Spinal cord (tissue), 10 donors: ENCODE results near the gene GLIPR1L2. TPM values are rescaled to one million over a fixed set of nuclear protein-coding genes. Genes with fewer than 3 reads are reported as not detected.

Source experiments
- DNase-seq, 6 donors: peaks; one replicate each; pipeline versions ENCODE4 v3.0.0 to v3.0.0-alpha.2; 2013 to 2015; ENCODE audit warnings: low spot score in 6 of 6, low read depth in 4 of 6
- H3K27ac ChIP-seq: one replicate; pipeline ENCODE4 v1.5.1; 2013; ENCODE audit warnings: low read depth, low read length, control low read depth
- H3K27me3 ChIP-seq: one replicate; pipeline ENCODE4 v1.6.1; 2013; ENCODE audit warnings: low read length; ENCODE audit not compliant: control insufficient read depth, insufficient read depth
- H3K36me3 ChIP-seq: one replicate; pipeline ENCODE4 v1.6.1; 2013; ENCODE audit warnings: low read length; ENCODE audit not compliant: control insufficient read depth, insufficient read depth
- H3K4me1 ChIP-seq: one replicate; pipeline ENCODE4 v1.6.1; 2013; ENCODE audit warnings: low read length; ENCODE audit not compliant: control insufficient read depth, insufficient read depth
- H3K4me3 ChIP-seq: one replicate; pipeline ENCODE4 v1.5.1; 2013; ENCODE audit warnings: low read depth, low read length, control low read depth
- H3K9me3 ChIP-seq: one replicate; pipeline ENCODE4 v1.6.1; 2013; ENCODE audit warnings: low read length; ENCODE audit not compliant: control insufficient read depth, insufficient read depth
- WGBS: methylation state at CpG from one replicate; pipeline ENCODE4 v1.1.5; 2013; ENCODE audit warnings: missing lambda C conversion rate; ENCODE audit not compliant: insufficient coverage; 5-methylcytosine and 5-hydroxymethylcytosine counted together
- polyA plus RNA-seq, 2 donors: library from polyadenylated mRNA; unstranded; fragments of 120-200 nt; gene quantifications; one replicate each; pipeline ENCODE4 v1.2.1, GENCODE V29; 2013; ENCODE audit not compliant: insufficient read length in 2 of 2
- total RNA-seq, 2 donors: library from RNA; depleted of rRNA in 1 of 2; stranded (reverse); fragments of 120-200 nt in 1 of 2; fragments of >200 nt in 1 of 2; gene quantifications; one replicate each; pipeline versions ENCODE4 v1.2.3 to v1.2.4, GENCODE V29; 2013 to 2014
- donor health status: healthy.

The GLIPR1L2 gene
- total and polyA plus RNA-seq, 4 donors: 3.9 to 5.8 (median 5.0) TPM

- Histone ChIP-seq H3K4me1 (no peaks in the 10 kb centered on the region), H3K27me3 (no peaks in the 10 kb centered on the region), H3K9me3 (no peaks in the 10 kb centered on the region), H3K27ac (no peak overlapping the region), H3K4me3 (no peak overlapping the region), H3K36me3 (no peaks in the 10 kb centered on the region)
- no peak for DNase-seq
Measured at GRCh38 chr12:75460204-75460603, 69.3 kb downstream of the GLIPR1L2 start.

- no peaks in the 10 kb centered on the region for H3K36me3 ChIP-seq
- no peaks in the 10 kb centered on the region for H3K4me1 ChIP-seq
- no peaks in the 10 kb centered on the region for H3K9me3 ChIP-seq
- no peak overlapping the region for H3K4me3 ChIP-seq
- DNase-seq: no peak
- WGBS: 83% methylated on average over 1 of the region's 6 CpGs
- no peak overlapping the region for H3K27ac ChIP-seq
- H3K27me3 ChIP-seq: no peaks in the 10 kb centered on the region
Measured at GRCh38 chr12:75471902-75472890, 81.3 kb downstream of the GLIPR1L2 start.

- 92% methylated on average over 1 of the region's 2 CpGs for WGBS
- Histone ChIP-seq H3K36me3 (no peaks in the 10 kb centered on the region), H3K9me3 (no peaks in the 10 kb centered on the region), H3K27ac (no peak overlapping the region), H3K4me3 (no peak overlapping the region), H3K4me1 (no peaks in the 10 kb centered on the region), H3K27me3 (no peaks in the 10 kb centered on the region)
- no peak for DNase-seq
Measured at GRCh38 chr12:75474116-75474515, 83.2 kb downstream of the GLIPR1L2 start.

GRCh38 chr12:75476071-75476470 lies 85.2 kb downstream of the GLIPR1L2 start:
- Histone ChIP-seq H3K27ac (no peak overlapping the region), H3K27me3 (no peaks in the 10 kb centered on the region), H3K4me3 (no peak overlapping the region), H3K4me1 (no peaks in the 10 kb centered on the region), H3K36me3 (no peaks in the 10 kb centered on the region), H3K9me3 (no peaks in the 10 kb centered on the region)
- no CpG with 5 or more reads among the region's 1 CpG for WGBS
- DNase-seq: no peak

GRCh38 chr12:75477137-75477536 lies 86.2 kb downstream of the GLIPR1L2 start:
- no peaks in the 10 kb centered on the region for H3K27me3 ChIP-seq
- no peak overlapping the region for H3K27ac ChIP-seq
- no CpG with 5 or more reads among the region's 2 CpGs for WGBS
- H3K9me3 ChIP-seq: no peaks in the 10 kb centered on the region
- no peak overlapping the region for H3K4me3 ChIP-seq
- DNase-seq: no peak
- H3K4me1 ChIP-seq: no peaks in the 10 kb centered on the region
- no peaks in the 10 kb centered on the region for H3K36me3 ChIP-seq

- Histone ChIP-seq H3K9me3 (no peaks in the 10 kb centered on the region), H3K4me1 (no peaks in the 10 kb centered on the region), H3K36me3 (no peaks in the 10 kb centered on the region), H3K4me3 (no peak overlapping the region), H3K27ac (no peak overlapping the region), H3K27me3 (no peaks in the 10 kb centered on the region)
- whole genome bisulfite sequencing: no CpG with 5 or more reads among the region's 5 CpGs
- no peak for DNase-seq
Measured at GRCh38 chr12:75478116-75478794, 87.4 kb downstream of the GLIPR1L2 start.

GRCh38 chr12:75479963-75480461 lies 89.1 kb downstream of the GLIPR1L2 start:
- peak overlapping the region; percentile 39 for H3K4me3 ChIP-seq
- no CpG with 5 or more reads among the region's 2 CpGs for WGBS
- peak in 1 of 6 donors; percentile 2 for DNase-seq

GRCh38 chr12:75480469-75480949 lies 89.6 kb downstream of the GLIPR1L2 start, which contains the start of gene GLIPR1:
GLIPR1 (plus strand) TSS chr12:75480755; CDS start chr12:75480881, 126 bp downstream.
- 7% methylated on average over 6 of the region's 8 CpGs for WGBS

More at GRCh38 chr12:75479963-75480461, 89.1 kb downstream of the GLIPR1L2 start:
- Histone ChIP-seq H3K27me3 (no peaks in the 10 kb centered on the region), H3K4me1 (no peaks in the 10 kb centered on the region), H3K9me3 (no peaks in the 10 kb centered on the region), H3K27ac (peak overlapping the region; percentile 68), H3K36me3 (no peaks in the 10 kb centered on the region)

GRCh38 chr12:75481013-75481705 lies 90.3 kb downstream of the GLIPR1L2 start:
- peak overlapping the region; percentile 39 for H3K4me3 ChIP-seq
- no peak for DNase-seq
- peak overlapping the region; percentile 68 for H3K27ac ChIP-seq

More at GRCh38 chr12:75480469-75480949, 89.6 kb downstream of the GLIPR1L2 start, which contains the start of gene GLIPR1:
- Histone ChIP-seq H3K36me3 (no peaks in the 10 kb centered on the region), H3K4me1 (no peaks in the 10 kb centered on the region), H3K27me3 (no peaks in the 10 kb centered on the region), H3K9me3 (no peaks in the 10 kb centered on the region), H3K27ac (peak within 1 kb of the TSS; percentile 68), H3K4me3 (peak within 1 kb of the TSS; percentile 39)
- peak; percentile 13 to 78 (median 32) for DNase-seq

More at GRCh38 chr12:75481013-75481705, 90.3 kb downstream of the GLIPR1L2 start:
- Histone ChIP-seq H3K9me3 (no peaks in the 10 kb centered on the region), H3K27me3 (no peaks in the 10 kb centered on the region), H3K4me1 (no peaks in the 10 kb centered on the region), H3K36me3 (no peaks in the 10 kb centered on the region)
- WGBS: 57% methylated on average over 1 of the region's 5 CpGs
